Fibroblast of pulmonary artery (primary cell): Measurements from ENCODE around the gene NUP43.
A peak's percentile ranks its signal among the peaks of the same experiment; 100 is the strongest.

Experiments used
- DNase-seq: peaks from one replicate; pipeline ENCODE4 v3.0.0-alpha.2; 2010; ENCODE audit warnings: low read depth
- H3K4me3 ChIP-seq: replicated peaks from 2 replicates; pipeline ENCODE4 v1.5.1; 2011; ENCODE audit warnings: low read depth, mild to moderate bottlenecking, control low read depth, low read length, moderate library complexity
- TF ChIP-seq, protein P1 (sequence below): IDR thresholded peaks from 2 replicates; pipeline ENCODE4 v1.5.1; 2011; ENCODE audit warnings: mild to moderate bottlenecking, control low read depth, low read length, inconsistent platforms; ENCODE audit errors: missing control alignments

Gene NUP43, protein sequence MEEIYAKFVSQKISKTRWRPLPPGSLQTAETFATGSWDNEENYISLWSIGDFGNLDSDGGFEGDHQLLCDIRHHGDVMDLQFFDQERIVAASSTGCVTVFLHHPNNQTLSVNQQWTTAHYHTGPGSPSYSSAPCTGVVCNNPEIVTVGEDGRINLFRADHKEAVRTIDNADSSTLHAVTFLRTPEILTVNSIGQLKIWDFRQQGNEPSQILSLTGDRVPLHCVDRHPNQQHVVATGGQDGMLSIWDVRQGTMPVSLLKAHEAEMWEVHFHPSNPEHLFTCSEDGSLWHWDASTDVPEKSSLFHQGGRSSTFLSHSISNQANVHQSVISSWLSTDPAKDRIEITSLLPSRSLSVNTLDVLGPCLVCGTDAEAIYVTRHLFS

DNA sequence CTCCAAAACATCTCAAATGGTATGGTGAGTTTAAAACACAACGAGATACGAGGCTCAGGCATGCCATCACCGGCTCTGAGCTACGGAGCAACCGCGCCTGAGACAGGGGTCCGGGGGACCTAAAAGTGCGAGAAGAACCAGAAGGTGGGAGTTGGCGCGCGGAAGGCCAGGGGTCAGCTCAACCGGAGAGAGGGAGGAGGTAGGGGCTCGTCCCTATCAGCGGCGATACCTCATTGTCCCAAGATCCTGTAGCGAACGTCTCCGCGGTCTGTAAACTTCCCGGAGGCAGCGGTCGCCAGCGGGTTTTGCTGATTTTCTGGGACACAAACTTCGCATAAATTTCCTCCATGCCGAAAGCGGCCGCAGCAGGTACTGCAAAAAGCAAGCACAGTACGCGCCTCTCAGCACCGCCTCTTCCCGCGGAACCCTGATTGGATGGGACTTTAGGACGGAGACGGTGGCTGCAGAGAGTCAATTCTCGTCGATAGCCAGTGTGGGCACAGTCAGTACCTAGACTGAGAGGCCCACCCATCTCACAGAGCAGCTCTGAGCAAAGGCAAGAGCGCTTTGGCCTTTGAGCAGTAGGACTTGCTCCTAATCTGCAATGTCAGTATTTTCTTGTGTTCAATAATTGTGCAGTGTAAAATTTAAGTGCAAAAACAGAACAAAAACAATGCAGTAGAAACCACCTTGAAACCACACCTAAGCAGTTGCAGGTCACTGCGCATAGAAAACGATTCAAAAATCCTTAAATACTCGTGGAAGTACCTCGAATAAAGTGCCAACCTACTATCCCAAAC lies at the start of gene NUP43:
Gene NUP43, minus strand, starts transcription at position 383 of the 800 bp plus-strand sequence. Its CDS starts 34 bp downstream, at position 349.
- peak; percentile 98 for DNase-seq
- TF ChIP-seq, protein P1, sequence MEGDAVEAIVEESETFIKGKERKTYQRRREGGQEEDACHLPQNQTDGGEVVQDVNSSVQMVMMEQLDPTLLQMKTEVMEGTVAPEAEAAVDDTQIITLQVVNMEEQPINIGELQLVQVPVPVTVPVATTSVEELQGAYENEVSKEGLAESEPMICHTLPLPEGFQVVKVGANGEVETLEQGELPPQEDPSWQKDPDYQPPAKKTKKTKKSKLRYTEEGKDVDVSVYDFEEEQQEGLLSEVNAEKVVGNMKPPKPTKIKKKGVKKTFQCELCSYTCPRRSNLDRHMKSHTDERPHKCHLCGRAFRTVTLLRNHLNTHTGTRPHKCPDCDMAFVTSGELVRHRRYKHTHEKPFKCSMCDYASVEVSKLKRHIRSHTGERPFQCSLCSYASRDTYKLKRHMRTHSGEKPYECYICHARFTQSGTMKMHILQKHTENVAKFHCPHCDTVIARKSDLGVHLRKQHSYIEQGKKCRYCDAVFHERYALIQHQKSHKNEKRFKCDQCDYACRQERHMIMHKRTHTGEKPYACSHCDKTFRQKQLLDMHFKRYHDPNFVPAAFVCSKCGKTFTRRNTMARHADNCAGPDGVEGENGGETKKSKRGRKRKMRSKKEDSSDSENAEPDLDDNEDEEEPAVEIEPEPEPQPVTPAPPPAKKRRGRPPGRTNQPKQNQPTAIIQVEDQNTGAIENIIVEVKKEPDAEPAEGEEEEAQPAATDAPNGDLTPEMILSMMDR: peak; percentile 45
- peak within 1 kb of the TSS; percentile 98 for H3K4me3 ChIP-seq

GRCh38 chr6:149783551-149783950 lies 37.2 kb upstream of the NUP43 start:
- H3K4me3 ChIP-seq: no peak overlapping the region
- TF ChIP-seq, protein P1: no peak
- DNase-seq: no peak

GRCh38 chr6:149782337-149782736 lies 36.0 kb upstream of the NUP43 start:
- no peak overlapping the region for H3K4me3 ChIP-seq
- TF ChIP-seq, protein P1: no peak
- DNase-seq: no peak

DNA sequence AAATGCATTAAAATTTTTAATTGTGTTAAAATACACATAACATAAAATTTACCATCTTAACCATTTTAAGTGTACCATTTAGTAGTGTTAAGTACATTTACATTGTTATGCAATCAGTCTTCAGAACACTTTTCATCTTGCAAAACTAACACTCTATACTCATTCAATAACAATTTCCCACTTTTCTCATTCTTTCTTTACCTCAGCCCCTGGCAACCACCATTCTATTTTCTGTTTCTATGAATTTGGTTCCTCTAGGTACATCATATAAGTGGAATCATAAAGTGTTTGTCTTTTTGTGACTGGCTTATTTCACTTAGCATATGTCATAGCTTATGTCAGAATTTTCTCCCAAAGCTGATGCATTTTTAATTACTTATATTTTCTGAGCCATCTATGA lies 35.4 kb upstream of the NUP43 start:
- DNase-seq: no peak
- H3K4me3 ChIP-seq: no peak overlapping the region
- TF ChIP-seq, protein P1: no peak

DNA sequence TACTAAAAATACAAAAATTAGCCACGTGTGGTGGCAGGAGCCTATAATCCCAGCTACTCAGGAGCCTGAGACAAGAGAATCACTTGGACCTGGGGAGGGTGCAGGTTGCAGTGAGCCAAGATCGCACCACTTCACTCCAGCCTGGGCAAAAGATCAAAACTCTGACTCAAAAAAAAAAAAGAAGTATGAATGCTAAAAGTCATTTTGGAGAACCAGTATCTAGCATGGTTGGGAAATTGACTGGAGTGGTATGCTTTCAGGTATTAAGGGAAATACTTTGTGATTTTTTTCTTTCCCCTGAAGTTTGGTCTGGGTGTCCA lies 33.3 kb upstream of the NUP43 start:
- TF ChIP-seq, protein P1: no peak
- DNase-seq: no peak
- no peak overlapping the region for H3K4me3 ChIP-seq

DNA sequence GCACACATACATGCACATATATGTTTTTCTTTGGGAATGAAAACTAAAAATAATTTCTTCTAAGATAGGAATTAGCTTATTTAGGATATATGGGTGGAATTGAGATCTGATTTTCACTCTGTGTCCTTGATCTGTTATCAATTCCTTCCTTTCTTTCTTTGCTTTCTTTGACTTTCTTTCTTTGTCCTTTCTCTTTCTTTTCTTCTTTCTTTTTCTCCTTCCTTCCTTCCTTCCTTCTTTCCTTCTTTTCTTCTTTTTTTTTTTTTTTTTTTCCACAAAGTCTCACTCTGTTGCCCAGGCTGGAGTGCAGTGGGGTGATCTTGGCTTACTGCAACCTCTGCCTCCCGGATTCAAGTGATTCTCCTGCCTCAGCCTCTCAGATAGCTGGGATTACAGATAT lies 31.3 kb upstream of the NUP43 start:
- DNase-seq: no peak
- TF ChIP-seq, protein P1: no peak
- no peak overlapping the region for H3K4me3 ChIP-seq

- TF ChIP-seq, protein P1: no peak
- no peak overlapping the region for H3K4me3 ChIP-seq
- DNase-seq: no peak
Measured at GRCh38 chr6:149771925-149772324, 25.6 kb upstream of the NUP43 start.
